Measurements from ENCODE around the gene ZNF474. TPM values are rescaled to one million over a fixed set of nuclear protein-coding genes. Genes with fewer than 3 reads are reported as not detected.

Gene ZNF474
- total RNA-seq, 1 donor = 0.10 TPM

- Histone ChIP-seq H3K27me3 (ENCODE audit: insufficient read depth, low read length) (no peaks in the 10 kb centered on the region), H3K9me3 (ENCODE audit: low read depth, low read length) (no peaks in the 10 kb centered on the region), H3K4me1 (ENCODE audit: insufficient read depth, low read length) (no peaks in the 10 kb centered on the region), H3K4me3 (ENCODE audit: low read length) (no peak overlapping the region)
Observed at GRCh38 chr5:122130152-122130551, 806 bp downstream of the ZNF474 start.

GRCh38 chr5:122137702-122138101 is 8.4 kb downstream of the ZNF474 start:
- Histone ChIP-seq H3K27me3 (ENCODE audit: insufficient read depth, low read length) (no peaks in the 10 kb centered on the region), H3K4me3 (ENCODE audit: low read length) (no peak overlapping the region), H3K4me1 (ENCODE audit: insufficient read depth, low read length) (no peaks in the 10 kb centered on the region)

GRCh38 chr5:122138356-122138755 is 9.0 kb downstream of the ZNF474 start:
- no peaks in the 10 kb centered on the region for H3K9me3 ChIP-seq (ENCODE audit: low read depth, low read length)
- no peaks in the 10 kb centered on the region for H3K4me1 ChIP-seq (ENCODE audit: insufficient read depth, low read length)
- no peaks in the 10 kb centered on the region for H3K27me3 ChIP-seq (ENCODE audit: insufficient read depth, low read length)
- H3K4me3 ChIP-seq (ENCODE audit: low read length) = no peak overlapping the region

More at GRCh38 chr5:122137702-122138101, 8.4 kb downstream of the ZNF474 start:
- H3K9me3 ChIP-seq (ENCODE audit: low read depth, low read length) = no peaks in the 10 kb centered on the region

- Histone ChIP-seq H3K27me3 (ENCODE audit: insufficient read depth, low read length) (no peaks in the 10 kb centered on the region), H3K4me1 (ENCODE audit: insufficient read depth, low read length) (no peaks in the 10 kb centered on the region), H3K4me3 (ENCODE audit: low read length) (no peak overlapping the region), H3K9me3 (ENCODE audit: low read depth, low read length) (no peaks in the 10 kb centered on the region)
Observed at GRCh38 chr5:122140900-122141299, 11.6 kb downstream of the ZNF474 start.

GRCh38 chr5:122141751-122142150 is 12.4 kb downstream of the ZNF474 start:
- Histone ChIP-seq H3K4me3 (ENCODE audit: low read length) (no peak overlapping the region), H3K4me1 (ENCODE audit: insufficient read depth, low read length) (no peaks in the 10 kb centered on the region), H3K9me3 (ENCODE audit: low read depth, low read length) (no peaks in the 10 kb centered on the region), H3K27me3 (ENCODE audit: insufficient read depth, low read length) (no peaks in the 10 kb centered on the region)

- H3K4me1 ChIP-seq (ENCODE audit: insufficient read depth, low read length) = no peaks in the 10 kb centered on the region
- no peak overlapping the region for H3K4me3 ChIP-seq (ENCODE audit: low read length)
- no peaks in the 10 kb centered on the region for H3K27me3 ChIP-seq (ENCODE audit: insufficient read depth, low read length)
- H3K9me3 ChIP-seq (ENCODE audit: low read depth, low read length) = no peaks in the 10 kb centered on the region
Observed at GRCh38 chr5:122142480-122143164, 13.3 kb downstream of the ZNF474 start.

GRCh38 chr5:122144236-122144635 is 14.9 kb downstream of the ZNF474 start:
- no peak overlapping the region for H3K4me3 ChIP-seq (ENCODE audit: low read length)
- H3K4me1 ChIP-seq (ENCODE audit: insufficient read depth, low read length) = no peaks in the 10 kb centered on the region
- H3K9me3 ChIP-seq (ENCODE audit: low read depth, low read length) = no peaks in the 10 kb centered on the region
- H3K27me3 ChIP-seq (ENCODE audit: insufficient read depth, low read length) = no peaks in the 10 kb centered on the region

- H3K27me3 ChIP-seq (ENCODE audit: insufficient read depth, low read length) = no peaks in the 10 kb centered on the region
Observed at GRCh38 chr5:122145906-122146305, 16.6 kb downstream of the ZNF474 start.

GRCh38 chr5:122149321-122150090 is 20.2 kb downstream of the ZNF474 start:
- H3K9me3 ChIP-seq (ENCODE audit: low read depth, low read length) = no peaks in the 10 kb centered on the region
- no peaks in the 10 kb centered on the region for H3K27me3 ChIP-seq (ENCODE audit: insufficient read depth, low read length)
- H3K4me1 ChIP-seq (ENCODE audit: insufficient read depth, low read length) = peaks cover 7% of the 10 kb centered on the region
- H3K4me3 ChIP-seq (ENCODE audit: low read length) = no peak overlapping the region

More at GRCh38 chr5:122145906-122146305, 16.6 kb downstream of the ZNF474 start:
- Histone ChIP-seq H3K9me3 (ENCODE audit: low read depth, low read length) (no peaks in the 10 kb centered on the region), H3K4me1 (ENCODE audit: insufficient read depth, low read length) (no peaks in the 10 kb centered on the region), H3K4me3 (ENCODE audit: low read length) (no peak overlapping the region)

GRCh38 chr5:122150215-122150614 is 20.9 kb downstream of the ZNF474 start:
- no peak overlapping the region for H3K4me3 ChIP-seq (ENCODE audit: low read length)
- H3K4me1 ChIP-seq (ENCODE audit: insufficient read depth, low read length) = peaks cover 7% of the 10 kb centered on the region
- H3K9me3 ChIP-seq (ENCODE audit: low read depth, low read length) = no peaks in the 10 kb centered on the region
- H3K27me3 ChIP-seq (ENCODE audit: insufficient read depth, low read length) = no peaks in the 10 kb centered on the region

GRCh38 chr5:122151640-122152039 is 22.3 kb downstream of the ZNF474 start:
- Histone ChIP-seq H3K9me3 (ENCODE audit: low read depth, low read length) (no peaks in the 10 kb centered on the region), H3K4me1 (ENCODE audit: insufficient read depth, low read length) (peaks cover 7% of the 10 kb centered on the region), H3K4me3 (ENCODE audit: low read length) (no peak overlapping the region), H3K27me3 (ENCODE audit: insufficient read depth, low read length) (no peaks in the 10 kb centered on the region)

- H3K27me3 ChIP-seq (ENCODE audit: insufficient read depth, low read length) = no peaks in the 10 kb centered on the region
- H3K9me3 ChIP-seq (ENCODE audit: low read depth, low read length) = no peaks in the 10 kb centered on the region
- no peak overlapping the region for H3K4me3 ChIP-seq (ENCODE audit: low read length)
- H3K4me1 ChIP-seq (ENCODE audit: insufficient read depth, low read length) = peaks cover 7% of the 10 kb centered on the region
Observed at GRCh38 chr5:122152266-122152900, 23.0 kb downstream of the ZNF474 start.

GRCh38 chr5:122153230-122153629 is 23.9 kb downstream of the ZNF474 start:
- H3K4me1 ChIP-seq (ENCODE audit: insufficient read depth, low read length) = peaks cover 7% of the 10 kb centered on the region
- H3K27me3 ChIP-seq (ENCODE audit: insufficient read depth, low read length) = no peaks in the 10 kb centered on the region
- H3K9me3 ChIP-seq (ENCODE audit: low read depth, low read length) = no peaks in the 10 kb centered on the region

GRCh38 chr5:122153774-122154173 is 24.4 kb downstream of the ZNF474 start:
- Histone ChIP-seq H3K27me3 (ENCODE audit: insufficient read depth, low read length) (no peaks in the 10 kb centered on the region), H3K9me3 (ENCODE audit: low read depth, low read length) (no peaks in the 10 kb centered on the region), H3K4me1 (ENCODE audit: insufficient read depth, low read length) (peaks cover 7% of the 10 kb centered on the region), H3K4me3 (ENCODE audit: low read length) (no peak overlapping the region)

More at GRCh38 chr5:122153230-122153629, 23.9 kb downstream of the ZNF474 start:
- H3K4me3 ChIP-seq (ENCODE audit: low read length) = no peak overlapping the region

GRCh38 chr5:122154491-122154890 is 25.1 kb downstream of the ZNF474 start:
- H3K4me1 ChIP-seq (ENCODE audit: insufficient read depth, low read length) = peaks cover 7% of the 10 kb centered on the region
- H3K4me3 ChIP-seq (ENCODE audit: low read length) = no peak overlapping the region
- no peaks in the 10 kb centered on the region for H3K27me3 ChIP-seq (ENCODE audit: insufficient read depth, low read length)
- no peaks in the 10 kb centered on the region for H3K9me3 ChIP-seq (ENCODE audit: low read depth, low read length)
